ENCODE results near the gene SMAD6. TPM values are rescaled to one million over a fixed set of nuclear protein-coding genes. Genes with fewer than 3 reads are reported as not detected.

The SMAD6 gene
- total RNA-seq, 1 donor from 2014 or later = 14.6 TPM

DNA sequence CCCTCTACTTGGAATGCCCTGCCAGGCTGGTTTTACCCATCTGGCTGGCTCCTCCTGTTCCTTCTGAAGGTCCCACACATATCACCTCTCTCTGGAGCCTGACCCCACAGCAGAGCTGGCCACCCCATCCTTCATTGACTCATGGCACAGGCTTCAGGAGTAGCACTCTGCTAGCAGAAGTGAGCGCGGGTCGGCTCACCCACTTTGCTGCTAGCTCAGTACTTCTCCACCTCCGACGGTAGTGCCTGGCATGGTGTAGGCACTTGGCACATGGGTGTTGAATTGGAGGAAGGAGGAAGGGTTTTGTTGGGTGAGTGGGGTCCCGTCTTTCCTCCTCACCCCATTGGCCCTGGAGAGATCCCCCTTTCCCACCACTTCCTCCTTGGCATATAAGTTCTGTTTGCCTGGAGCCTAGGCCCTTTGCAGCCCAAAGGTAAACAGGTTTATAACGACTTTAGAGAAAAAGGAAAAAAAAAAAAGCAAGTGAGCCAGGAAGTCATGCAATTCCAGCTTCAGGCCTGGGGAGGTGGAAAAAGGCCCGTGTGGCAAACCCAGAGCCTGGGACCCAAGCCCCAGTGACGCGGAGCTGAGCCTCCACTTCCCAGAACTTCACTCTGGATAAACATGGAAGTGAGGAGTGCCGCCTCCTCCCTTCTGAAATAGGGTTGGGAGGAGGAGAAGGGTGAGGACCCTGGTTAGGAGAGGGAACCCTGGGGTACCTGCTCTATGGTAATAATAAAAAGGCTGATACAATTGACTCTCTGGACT lies 35.4 kb downstream of the SMAD6 start:
- TF ChIP-seq, protein P1, sequence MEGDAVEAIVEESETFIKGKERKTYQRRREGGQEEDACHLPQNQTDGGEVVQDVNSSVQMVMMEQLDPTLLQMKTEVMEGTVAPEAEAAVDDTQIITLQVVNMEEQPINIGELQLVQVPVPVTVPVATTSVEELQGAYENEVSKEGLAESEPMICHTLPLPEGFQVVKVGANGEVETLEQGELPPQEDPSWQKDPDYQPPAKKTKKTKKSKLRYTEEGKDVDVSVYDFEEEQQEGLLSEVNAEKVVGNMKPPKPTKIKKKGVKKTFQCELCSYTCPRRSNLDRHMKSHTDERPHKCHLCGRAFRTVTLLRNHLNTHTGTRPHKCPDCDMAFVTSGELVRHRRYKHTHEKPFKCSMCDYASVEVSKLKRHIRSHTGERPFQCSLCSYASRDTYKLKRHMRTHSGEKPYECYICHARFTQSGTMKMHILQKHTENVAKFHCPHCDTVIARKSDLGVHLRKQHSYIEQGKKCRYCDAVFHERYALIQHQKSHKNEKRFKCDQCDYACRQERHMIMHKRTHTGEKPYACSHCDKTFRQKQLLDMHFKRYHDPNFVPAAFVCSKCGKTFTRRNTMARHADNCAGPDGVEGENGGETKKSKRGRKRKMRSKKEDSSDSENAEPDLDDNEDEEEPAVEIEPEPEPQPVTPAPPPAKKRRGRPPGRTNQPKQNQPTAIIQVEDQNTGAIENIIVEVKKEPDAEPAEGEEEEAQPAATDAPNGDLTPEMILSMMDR (IDR thresholded peaks at IDR 0.05) = no peak
- peaks cover 3% of the 10 kb centered on the region for H3K36me3 Mint-ChIP-seq (ENCODE audit: unreplicated experiment)
- peaks cover 19% of the 10 kb centered on the region for H3K4me1 Mint-ChIP-seq (ENCODE audit: unreplicated experiment)
- H3K4me3 Mint-ChIP-seq (ENCODE audit: unreplicated experiment) = no peak overlapping the region
- H3K27me3 Mint-ChIP-seq (ENCODE audit: unreplicated experiment) = no peaks in the 10 kb centered on the region
- DNase-seq (ENCODE audit: extremely low spot score, unreplicated experiment) = no peak
- no peak overlapping the region for H3K27ac Mint-ChIP-seq (ENCODE audit: unreplicated experiment)
- no peaks in the 10 kb centered on the region for H3K9me3 Mint-ChIP-seq (ENCODE audit: unreplicated experiment)

DNA sequence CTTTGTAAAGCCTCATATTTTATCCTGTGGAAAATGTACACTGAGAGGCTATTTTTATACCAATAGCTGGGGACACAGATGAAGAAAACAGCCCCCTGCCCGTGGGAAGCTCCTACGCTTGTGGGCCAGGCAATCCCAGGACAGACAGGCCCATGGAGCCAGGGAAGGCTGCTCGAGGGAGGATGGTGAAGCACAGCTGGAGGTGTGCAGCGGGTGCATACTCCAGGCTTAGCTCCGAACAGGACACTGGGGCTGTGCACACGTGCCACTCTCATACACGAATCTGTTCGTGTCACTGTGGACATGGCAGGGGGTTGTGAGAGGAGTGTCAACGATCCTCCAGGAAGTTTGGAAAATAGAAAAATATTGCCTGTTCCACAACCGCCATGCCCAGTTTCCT lies 36.1 kb downstream of the SMAD6 start:
- no peaks in the 10 kb centered on the region for H3K9me3 Mint-ChIP-seq (ENCODE audit: unreplicated experiment)
- no peak overlapping the region for H3K4me3 Mint-ChIP-seq (ENCODE audit: unreplicated experiment)
- TF ChIP-seq, protein P1 (IDR thresholded peaks at IDR 0.05) = no peak
- H3K27me3 Mint-ChIP-seq (ENCODE audit: unreplicated experiment) = no peaks in the 10 kb centered on the region
- H3K36me3 Mint-ChIP-seq (ENCODE audit: unreplicated experiment) = peaks cover 3% of the 10 kb centered on the region
- H3K4me1 Mint-ChIP-seq (ENCODE audit: unreplicated experiment) = peaks cover 19% of the 10 kb centered on the region
- no peak overlapping the region for H3K27ac Mint-ChIP-seq (ENCODE audit: unreplicated experiment)
- DNase-seq (ENCODE audit: extremely low spot score, unreplicated experiment) = no peak

DNA sequence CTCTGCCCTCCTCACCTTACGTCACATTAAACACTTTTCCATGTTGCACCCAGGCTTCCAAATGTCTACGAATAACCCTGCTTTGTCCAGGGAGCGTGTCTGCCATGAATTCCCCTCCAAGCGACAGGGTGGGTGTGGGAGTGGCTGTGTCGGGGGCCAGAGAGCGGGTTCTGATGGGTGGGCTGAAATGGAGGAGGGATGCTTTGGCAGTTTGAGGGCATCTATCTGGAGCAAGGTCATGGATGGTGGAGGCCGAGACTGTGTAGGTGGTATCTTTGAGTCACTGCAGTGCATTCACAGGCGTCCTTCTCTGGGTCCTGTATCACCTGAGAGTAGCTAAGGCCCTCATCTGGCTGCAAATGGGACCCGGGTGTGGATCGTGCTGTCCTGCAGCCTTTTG lies 36.6 kb downstream of the SMAD6 start:
- peaks cover 3% of the 10 kb centered on the region for H3K36me3 Mint-ChIP-seq (ENCODE audit: unreplicated experiment)
- H3K4me1 Mint-ChIP-seq (ENCODE audit: unreplicated experiment) = peaks cover 19% of the 10 kb centered on the region
- no peak for DNase-seq (ENCODE audit: extremely low spot score, unreplicated experiment)
- H3K27ac Mint-ChIP-seq (ENCODE audit: unreplicated experiment) = no peak overlapping the region
- TF ChIP-seq, protein P1 (IDR thresholded peaks at IDR 0.05) = no peak
- H3K9me3 Mint-ChIP-seq (ENCODE audit: unreplicated experiment) = no peaks in the 10 kb centered on the region
- H3K4me3 Mint-ChIP-seq (ENCODE audit: unreplicated experiment) = no peak overlapping the region
- no peaks in the 10 kb centered on the region for H3K27me3 Mint-ChIP-seq (ENCODE audit: unreplicated experiment)

DNA sequence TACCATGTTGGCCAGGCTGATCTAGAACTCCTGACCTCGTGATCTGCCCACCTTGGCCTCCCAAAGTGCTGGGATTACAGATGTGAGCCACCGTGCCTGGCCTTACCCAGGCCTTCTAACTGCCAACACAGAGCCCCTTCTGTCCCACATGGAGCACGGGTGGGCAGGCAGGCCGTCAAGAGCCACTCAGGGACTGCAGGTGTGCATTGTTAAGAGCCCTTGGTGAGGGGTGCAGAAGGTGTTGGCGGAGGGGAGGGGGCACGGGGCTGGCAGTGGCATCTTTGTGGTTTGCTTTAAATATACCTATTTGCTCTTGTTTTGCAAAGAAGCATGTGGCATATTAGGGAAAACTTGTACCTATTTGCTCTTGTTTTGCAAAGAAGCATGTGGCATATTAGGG lies 37.3 kb downstream of the SMAD6 start:
- no peak for DNase-seq (ENCODE audit: extremely low spot score, unreplicated experiment)
- TF ChIP-seq, protein P1 (IDR thresholded peaks at IDR 0.05) = no peak
- H3K4me3 Mint-ChIP-seq (ENCODE audit: unreplicated experiment) = no peak overlapping the region
- H3K9me3 Mint-ChIP-seq (ENCODE audit: unreplicated experiment) = no peaks in the 10 kb centered on the region
- H3K36me3 Mint-ChIP-seq (ENCODE audit: unreplicated experiment) = peaks cover 3% of the 10 kb centered on the region
- peaks cover 25% of the 10 kb centered on the region for H3K4me1 Mint-ChIP-seq (ENCODE audit: unreplicated experiment)
- no peaks in the 10 kb centered on the region for H3K27me3 Mint-ChIP-seq (ENCODE audit: unreplicated experiment)
- no peak overlapping the region for H3K27ac Mint-ChIP-seq (ENCODE audit: unreplicated experiment)

DNA sequence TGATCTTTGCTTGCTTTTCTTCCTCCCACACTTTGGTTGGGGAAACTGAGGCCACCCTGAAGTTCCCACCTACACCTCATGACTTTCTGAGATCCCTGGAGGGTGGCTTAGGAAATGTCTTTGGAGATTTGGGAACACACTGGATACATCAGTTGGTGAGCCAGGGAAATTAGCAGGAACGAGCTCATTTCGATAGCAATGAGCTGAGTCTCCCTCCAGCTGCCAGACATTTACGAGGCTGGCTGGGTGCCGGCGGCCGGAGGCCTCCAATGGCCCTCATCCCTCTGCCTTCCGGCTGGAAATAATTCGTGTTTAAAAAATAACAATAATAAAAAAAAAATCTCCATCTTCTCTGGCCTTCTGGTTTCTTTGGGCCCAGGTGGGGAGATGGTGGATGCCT lies 38.8 kb downstream of the SMAD6 start:
- Mint-ChIP-seq H3K4me3 (ENCODE audit: unreplicated experiment) (no peak overlapping the region), H3K4me1 (ENCODE audit: unreplicated experiment) (peaks cover 26% of the 10 kb centered on the region), H3K27me3 (ENCODE audit: unreplicated experiment) (no peaks in the 10 kb centered on the region), H3K27ac (ENCODE audit: unreplicated experiment) (no peak overlapping the region), H3K36me3 (ENCODE audit: unreplicated experiment) (peaks cover 3% of the 10 kb centered on the region), H3K9me3 (ENCODE audit: unreplicated experiment) (no peaks in the 10 kb centered on the region)
- TF ChIP-seq, protein P1 (IDR thresholded peaks at IDR 0.05) = no peak
- DNase-seq (ENCODE audit: extremely low spot score, unreplicated experiment) = no peak
